Ascending aorta (tissue), 2 donors: Measurements from ENCODE around the gene WRNIP1. TPM values are rescaled to one million over a fixed set of nuclear protein-coding genes. Genes with fewer than 3 reads are reported as not detected.
A peak's percentile ranks its signal among the peaks of the same experiment; 100 is the strongest.
"Not testable (repeated sequence)": the region's sequence is repeated elsewhere in the genome, so short reads cannot be mapped to it uniquely, and the experiment has no call there.

ENCODE experiments used
- DNase-seq, 2 donors: peaks; one replicate each; pipeline ENCODE4 v3.0.0-alpha.2; 2019; ENCODE audit warnings: low spot score in 2 of 2
- H3K27ac ChIP-seq, 2 donors: fragments of 200-600 bp; sonication (generic); one replicate each; pipeline ENCODE4 v1.5.1; 2016 to 2017; ENCODE audit warnings: mild to moderate bottlenecking in 1 of 2
- H3K27me3 ChIP-seq: fragments of 200-600 bp; sonication (generic); one replicate; pipeline ENCODE4 v1.5.1; 2017
- H3K36me3 ChIP-seq, 2 donors: fragments of 200-600 bp; sonication (generic); one replicate each; pipeline ENCODE4 v1.5.1; 2016
- H3K4me1 ChIP-seq, 2 donors: fragments of 200-600 bp; sonication (generic); one replicate each; pipeline ENCODE4 v1.5.1; 2016 to 2017; ENCODE audit warnings: mild to moderate bottlenecking in 1 of 2
- H3K4me3 ChIP-seq, 2 donors: fragments of 200-600 bp; sonication (generic); one replicate each; pipeline ENCODE4 v1.5.1; 2016 to 2017; ENCODE audit warnings: mild to moderate bottlenecking in 1 of 2
- H3K9me3 ChIP-seq, 2 donors: fragments of 200-600 bp; sonication (generic); one replicate each; pipeline ENCODE4 v1.5.1; 2016
- intact Hi-C: fragments of 100-400 bp; cut with DNase I; formaldehyde crosslinking; loops from one replicate; pipeline ENCODE4 v1.15.1; 2023
- total RNA-seq: library from RNA; depleted of rRNA; stranded (reverse); fragments of >200 nt; gene quantifications from one replicate; pipeline ENCODE4 v1.1.0, GENCODE V29; 2016
- TF ChIP-seq, protein P1 (sequence below), 3 experiments: fragments of 200-600 bp in 2 of 3; fragments of 450-650 bp in 1 of 3; sonication (generic) in 2 of 3; IDR thresholded peaks; one replicate each; pipeline ENCODE4 v1.5.1; 2016 to 2019; ENCODE audit warnings: antibody characterized with exemption in 3 of 3, mild to moderate bottlenecking in 1 of 3, moderate library complexity in 1 of 3

The WRNIP1 gene
- total RNA-seq, 1 donor from 2014 or later: 100 TPM

DNA sequence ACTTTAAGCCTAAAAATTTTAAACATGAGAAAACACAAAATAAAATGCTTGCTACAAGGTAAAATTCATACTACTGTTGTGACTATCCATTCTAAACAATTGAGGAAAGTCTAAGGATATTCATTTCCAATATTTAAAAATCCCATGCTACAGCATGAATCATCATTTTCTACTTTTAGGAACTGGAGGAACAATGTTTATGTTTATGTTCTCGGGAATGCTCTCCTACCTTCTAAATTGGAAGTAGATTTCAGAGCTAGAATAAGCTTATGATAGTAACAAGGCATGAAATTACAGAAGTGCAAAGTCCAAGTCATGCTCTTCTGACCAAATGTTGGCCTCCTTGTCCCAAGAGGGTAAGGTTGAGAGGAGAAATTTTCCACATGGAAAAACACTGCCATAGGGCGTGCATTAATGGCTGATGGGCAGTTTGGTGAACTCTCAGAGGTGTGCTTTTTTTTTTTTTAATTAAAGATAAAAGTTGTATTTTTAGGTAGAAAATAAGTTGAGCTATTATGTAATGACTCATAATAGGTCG lies 8.4 kb upstream of the WRNIP1 start:
- intact Hi-C loops: no loop called here

DNA sequence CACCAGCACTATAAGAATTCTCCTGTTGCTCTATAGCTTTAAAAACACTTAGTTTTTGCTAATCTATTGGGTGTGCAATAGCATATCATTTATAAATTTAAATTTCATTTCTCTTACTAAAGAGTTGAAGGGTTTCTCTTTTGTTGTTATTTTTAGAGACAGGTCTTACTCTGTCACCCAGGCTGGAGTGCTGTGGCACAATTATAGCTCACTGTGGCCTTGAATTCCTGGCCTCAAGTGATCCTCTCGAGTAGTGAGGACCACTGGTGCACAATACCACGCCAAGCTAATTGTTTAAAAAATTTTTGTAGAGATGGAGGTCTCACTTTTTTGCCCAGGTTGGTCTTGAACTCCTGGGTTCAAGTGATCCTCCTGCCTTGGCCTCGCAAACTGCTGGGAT lies 6.2 kb upstream of the WRNIP1 start:
- Histone ChIP-seq H3K36me3 (no peaks in the 10 kb centered on the region), H3K9me3 (no peaks in the 10 kb centered on the region), H3K27me3 (no peaks in the 10 kb centered on the region), H3K4me1 (peaks cover 0 to 7% of the 10 kb centered on the region in 2 donors), H3K4me3 (no peak overlapping the region), H3K27ac (no peak overlapping the region)
- intact Hi-C loops: no loop called here
- TF ChIP-seq, protein P1, sequence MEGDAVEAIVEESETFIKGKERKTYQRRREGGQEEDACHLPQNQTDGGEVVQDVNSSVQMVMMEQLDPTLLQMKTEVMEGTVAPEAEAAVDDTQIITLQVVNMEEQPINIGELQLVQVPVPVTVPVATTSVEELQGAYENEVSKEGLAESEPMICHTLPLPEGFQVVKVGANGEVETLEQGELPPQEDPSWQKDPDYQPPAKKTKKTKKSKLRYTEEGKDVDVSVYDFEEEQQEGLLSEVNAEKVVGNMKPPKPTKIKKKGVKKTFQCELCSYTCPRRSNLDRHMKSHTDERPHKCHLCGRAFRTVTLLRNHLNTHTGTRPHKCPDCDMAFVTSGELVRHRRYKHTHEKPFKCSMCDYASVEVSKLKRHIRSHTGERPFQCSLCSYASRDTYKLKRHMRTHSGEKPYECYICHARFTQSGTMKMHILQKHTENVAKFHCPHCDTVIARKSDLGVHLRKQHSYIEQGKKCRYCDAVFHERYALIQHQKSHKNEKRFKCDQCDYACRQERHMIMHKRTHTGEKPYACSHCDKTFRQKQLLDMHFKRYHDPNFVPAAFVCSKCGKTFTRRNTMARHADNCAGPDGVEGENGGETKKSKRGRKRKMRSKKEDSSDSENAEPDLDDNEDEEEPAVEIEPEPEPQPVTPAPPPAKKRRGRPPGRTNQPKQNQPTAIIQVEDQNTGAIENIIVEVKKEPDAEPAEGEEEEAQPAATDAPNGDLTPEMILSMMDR (IDR thresholded peaks at IDR 0.05): no peak
- DNase-seq: no peak

More for the DNA sequence above, 8.4 kb upstream of the WRNIP1 start:
- DNase-seq: no peak
- H3K36me3 ChIP-seq: no peaks in the 10 kb centered on the region
- H3K4me3 ChIP-seq: no peak overlapping the region
- TF ChIP-seq, protein P1 (IDR thresholded peaks at IDR 0.05): no peak
- H3K27ac ChIP-seq: peak overlapping the region in 1 of 2 donors; percentile 45
- no peaks in the 10 kb centered on the region for H3K27me3 ChIP-seq
- H3K4me1 ChIP-seq: peaks cover 0 to 7% of the 10 kb centered on the region in 2 donors
- no peaks in the 10 kb centered on the region for H3K9me3 ChIP-seq

DNA sequence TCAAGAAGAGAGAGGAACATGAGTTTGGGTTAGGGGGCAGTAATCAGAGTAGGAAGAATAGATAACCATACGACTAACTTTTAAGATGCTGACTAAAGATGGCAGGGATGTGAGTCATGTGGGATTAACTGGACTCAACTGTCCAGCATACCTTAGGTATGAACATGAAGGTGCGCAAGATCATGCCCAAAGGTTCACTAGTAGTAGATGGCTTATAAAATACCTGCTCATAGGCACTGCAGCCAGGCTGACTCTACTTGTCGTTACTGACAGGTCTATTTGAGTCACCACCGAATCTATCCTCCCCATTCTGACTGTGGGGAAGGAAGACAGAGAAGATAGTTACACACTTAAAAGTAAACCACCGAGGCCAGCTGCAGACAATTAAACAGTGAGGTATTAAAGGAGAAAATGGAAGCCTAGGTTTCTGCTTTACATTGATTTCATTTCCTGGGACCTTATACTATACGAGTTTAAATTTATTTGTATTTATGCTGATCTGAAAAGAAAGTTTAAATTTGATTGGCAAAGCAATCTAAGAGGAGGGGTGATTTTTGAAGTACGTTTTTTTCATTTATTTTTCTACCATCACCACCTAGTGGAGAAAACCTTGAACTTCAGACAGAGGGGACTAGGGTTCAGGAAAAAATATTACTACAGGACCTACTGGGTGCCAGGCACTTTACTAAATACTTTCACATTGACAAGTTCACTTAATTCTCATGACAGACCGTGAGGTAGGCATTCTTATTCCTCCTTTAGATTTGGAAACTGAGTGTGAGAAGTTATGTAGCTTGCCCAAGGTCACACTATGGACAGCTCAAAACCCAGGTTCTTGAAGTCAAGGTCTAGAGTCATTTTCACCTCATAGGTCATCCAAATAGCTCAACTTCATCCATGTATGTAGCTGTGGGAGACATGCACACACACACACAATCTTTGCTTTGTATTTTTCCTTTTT lies 4.0 kb upstream of the WRNIP1 start:
- TF ChIP-seq, protein P1 (IDR thresholded peaks at IDR 0.05): peak in 2 of 3 experiments; percentile 25 to 34
- DNase-seq: no peak
- no peaks in the 10 kb centered on the region for H3K36me3 ChIP-seq
- no peak overlapping the region for H3K4me3 ChIP-seq
- no peaks in the 10 kb centered on the region for H3K27me3 ChIP-seq
- H3K27ac ChIP-seq: no peak overlapping the region
- intact Hi-C loops: no loop called here
- no peaks in the 10 kb centered on the region for H3K9me3 ChIP-seq
- H3K4me1 ChIP-seq: peaks cover 5 to 9% of the 10 kb centered on the region in 2 donors

DNA sequence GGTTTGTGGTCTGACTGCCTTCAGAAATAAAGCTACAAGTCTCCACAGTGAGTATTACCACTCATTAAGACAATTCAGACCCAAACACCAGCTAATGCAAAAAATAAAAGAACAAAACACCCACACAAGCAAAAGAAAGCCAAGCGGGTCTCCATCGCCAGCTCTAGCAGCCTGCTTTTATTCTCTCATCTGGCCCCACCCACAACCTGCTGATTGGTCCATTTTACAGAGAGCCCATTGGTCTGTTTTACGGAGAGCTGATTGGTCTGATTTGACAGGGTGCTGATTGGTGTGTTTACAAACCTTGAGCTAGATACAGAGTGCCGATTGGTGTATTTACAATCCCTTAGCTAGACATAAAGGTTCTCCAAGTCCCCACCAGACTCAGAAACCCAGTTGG lies 2.3 kb upstream of the WRNIP1 start:
- intact Hi-C loops, H3K36me3 ChIP-seq, H3K4me3 ChIP-seq, H3K9me3 ChIP-seq, DNase-seq, H3K27me3 ChIP-seq, H3K4me1 ChIP-seq, H3K27ac ChIP-seq: not testable (repeated sequence)

DNA sequence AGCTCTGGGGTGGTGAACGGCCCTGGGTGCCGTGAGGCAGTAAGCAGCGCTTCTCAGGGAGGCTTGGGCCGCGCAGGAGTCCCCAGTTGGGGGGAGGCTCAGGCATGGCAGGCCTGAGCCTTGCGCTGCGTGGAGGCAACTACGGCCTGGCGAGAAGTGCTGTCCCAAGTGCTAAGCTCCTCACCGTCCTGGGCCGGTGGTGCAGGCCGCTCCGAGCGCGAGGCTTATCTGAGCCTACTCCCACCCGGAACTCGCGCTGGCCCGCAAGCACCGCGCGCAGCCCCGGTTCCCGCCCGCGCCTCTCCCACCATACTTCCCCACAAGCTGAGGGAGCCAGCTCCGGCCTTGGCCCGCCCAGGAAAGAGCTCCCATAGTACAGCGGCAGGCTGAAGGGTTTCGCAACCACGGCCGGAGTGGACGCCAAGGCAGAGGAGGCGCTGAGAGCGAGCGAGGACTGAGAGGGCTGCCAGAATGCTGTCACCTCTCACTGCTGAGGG lies 1.8 kb upstream of the WRNIP1 start:
- no peaks in the 10 kb centered on the region for H3K27me3 ChIP-seq
- H3K27ac ChIP-seq: no peak overlapping the region
- H3K9me3 ChIP-seq: no peaks in the 10 kb centered on the region
- no peak overlapping the region for H3K4me3 ChIP-seq
- no peak for DNase-seq
- H3K4me1 ChIP-seq: peaks cover 6 to 7% of the 10 kb centered on the region in 2 donors
- intact Hi-C loops: no loop called here
- TF ChIP-seq, protein P1 (IDR thresholded peaks at IDR 0.05): no peak
- no peaks in the 10 kb centered on the region for H3K36me3 ChIP-seq
